Skeletal muscle cell (primary cell): ENCODE data around the gene TLE3.
A peak's percentile ranks its signal among the peaks of the same experiment; 100 is the strongest.
"Not testable (repeated sequence)": the region's sequence is repeated elsewhere in the genome, so short reads cannot be mapped to it uniquely, and the experiment has no call there.

Experiments used
- DNase-seq: peaks from one replicate; pipeline ENCODE4 v3.0.0-alpha.2; 2010; ENCODE audit warnings: low read depth
- H3K4me3 ChIP-seq: 2 replicates; pipeline ENCODE4 v1.5.1; 2011; ENCODE audit warnings: low read depth, mild to moderate bottlenecking, control low read depth, low read length, moderate library complexity

The TLE3 gene

DNA sequence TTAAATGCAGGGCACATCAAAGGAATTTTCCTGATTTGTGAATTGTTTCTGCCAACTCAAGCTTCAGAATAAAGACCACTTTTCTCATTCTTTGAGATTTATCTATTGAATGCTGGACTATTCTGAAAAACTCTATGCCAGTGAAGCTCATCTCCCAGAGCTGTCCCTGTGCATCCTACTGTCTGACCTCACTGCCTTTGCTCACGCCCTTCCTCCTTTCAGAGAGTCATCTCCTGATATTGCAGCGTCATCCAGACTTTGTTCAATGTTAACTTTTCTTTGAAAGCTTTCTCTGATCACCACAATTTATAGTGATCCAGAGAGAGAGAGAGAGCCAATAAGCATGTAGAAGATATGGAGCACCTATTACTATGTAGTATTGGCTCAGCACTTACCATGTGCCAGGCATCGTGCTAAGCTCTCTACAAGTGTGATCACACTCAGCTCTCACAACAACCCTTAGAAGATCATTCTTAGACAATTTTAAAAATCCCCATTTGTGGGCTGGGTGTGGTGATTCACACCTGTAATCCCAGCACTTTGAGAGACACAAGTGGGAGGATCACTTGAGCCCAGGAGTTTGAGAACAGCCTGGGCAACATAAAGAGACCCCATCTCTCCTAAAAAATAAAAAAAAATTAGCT lies 30.2 kb upstream of the TLE3 start:
- H3K4me3 ChIP-seq = no peak overlapping the region
- DNase-seq = no peak

DNA sequence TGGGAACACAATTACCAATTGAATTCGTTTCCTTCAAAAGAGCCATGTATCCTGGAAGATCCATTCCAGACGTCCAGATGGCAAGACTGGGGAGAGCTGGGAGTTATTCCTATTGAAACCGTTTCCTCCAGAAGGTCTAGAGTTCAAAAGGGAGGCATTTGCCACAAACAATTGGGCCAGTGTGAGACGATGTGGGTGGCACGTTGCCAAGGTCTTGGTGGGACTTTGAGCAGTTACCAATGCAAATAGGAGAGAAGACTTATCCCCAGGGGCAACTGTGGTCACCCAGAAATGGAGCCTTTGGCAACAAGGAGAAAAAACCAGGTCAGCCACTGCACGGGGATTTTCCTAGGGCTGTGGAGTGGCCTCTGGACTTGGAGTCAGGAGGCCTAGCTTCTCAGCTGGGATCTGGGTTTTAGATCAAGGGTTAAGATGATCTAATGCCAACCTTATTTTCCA lies 29.6 kb upstream of the TLE3 start:
- H3K4me3 ChIP-seq = no peak overlapping the region
- DNase-seq = no peak

DNA sequence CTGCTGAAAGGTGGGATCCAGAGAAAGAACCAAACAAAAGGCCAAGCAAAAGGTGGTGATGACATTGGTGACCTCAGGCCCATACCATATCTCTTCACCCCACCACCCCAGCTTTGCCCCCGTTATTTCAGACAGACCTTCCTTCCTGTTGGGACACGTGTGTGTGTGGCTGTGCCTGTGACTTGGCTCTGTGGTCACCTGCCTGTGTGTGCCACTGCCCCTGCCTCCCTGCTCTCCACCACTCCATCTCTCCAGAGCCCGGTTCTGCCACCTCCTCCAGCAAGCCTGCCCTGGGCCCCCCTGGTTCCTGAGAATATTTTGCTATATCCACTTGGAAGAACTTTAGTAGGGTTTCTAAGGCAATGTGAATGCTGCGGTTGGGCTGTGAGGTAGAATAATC lies 28.6 kb upstream of the TLE3 start:
- H3K4me3 ChIP-seq = no peak overlapping the region

DNA sequence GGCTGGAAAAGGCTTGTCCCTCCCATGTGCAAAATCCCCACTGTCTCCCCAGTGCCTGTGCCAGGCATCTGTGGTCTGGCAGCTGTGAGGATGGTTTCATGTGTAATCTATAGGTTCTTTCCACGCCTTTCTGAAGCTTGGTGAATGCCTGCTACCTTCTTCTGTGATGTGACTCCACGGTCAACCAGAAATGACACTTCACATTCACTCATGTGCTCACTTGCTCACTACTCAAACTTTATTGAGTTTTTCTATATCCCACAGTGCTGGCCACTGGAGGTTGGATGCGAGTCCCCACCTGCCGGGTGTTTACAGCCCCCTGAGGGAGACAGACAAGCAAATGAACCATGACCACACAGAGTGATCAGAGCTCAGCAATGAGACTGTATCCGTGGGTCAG lies 27.9 kb upstream of the TLE3 start:
- DNase-seq = no peak
- no peak overlapping the region for H3K4me3 ChIP-seq

More for the DNA sequence above, 28.6 kb upstream of the TLE3 start:
- no peak for DNase-seq

DNA sequence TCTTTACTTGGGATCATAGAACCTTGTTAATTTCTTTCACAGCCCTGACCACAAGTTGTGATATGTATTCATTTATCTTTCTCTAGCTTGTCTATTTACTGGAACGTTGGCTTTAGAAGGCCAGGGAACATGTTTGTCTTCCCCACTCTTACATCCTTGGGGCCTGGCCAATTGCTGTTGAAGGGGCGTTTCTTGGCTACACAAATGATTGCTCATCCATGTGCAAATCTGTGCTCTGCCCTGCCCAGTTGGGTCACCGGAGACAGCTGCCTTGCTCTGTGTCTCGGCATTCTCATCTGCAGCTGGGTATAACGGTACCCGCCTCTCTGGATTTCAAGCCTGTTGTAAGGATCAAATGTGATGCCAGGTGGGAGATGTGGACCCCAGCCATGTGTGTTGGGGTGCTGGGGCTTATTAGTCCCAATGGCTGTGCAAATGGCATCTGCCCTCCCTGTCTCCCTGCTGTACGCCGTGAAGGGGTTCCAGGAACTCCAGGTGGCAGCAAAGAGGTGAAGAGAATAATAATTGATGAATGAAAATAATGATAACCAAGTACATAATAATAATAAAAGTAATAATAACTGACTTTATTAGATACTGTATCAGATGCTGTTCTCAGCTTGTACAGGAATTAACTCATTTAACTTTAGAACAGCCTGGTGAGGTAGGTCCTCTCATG lies 24.0 kb upstream of the TLE3 start:
- no peak overlapping the region for H3K4me3 ChIP-seq
- DNase-seq = peak; percentile 81

DNA sequence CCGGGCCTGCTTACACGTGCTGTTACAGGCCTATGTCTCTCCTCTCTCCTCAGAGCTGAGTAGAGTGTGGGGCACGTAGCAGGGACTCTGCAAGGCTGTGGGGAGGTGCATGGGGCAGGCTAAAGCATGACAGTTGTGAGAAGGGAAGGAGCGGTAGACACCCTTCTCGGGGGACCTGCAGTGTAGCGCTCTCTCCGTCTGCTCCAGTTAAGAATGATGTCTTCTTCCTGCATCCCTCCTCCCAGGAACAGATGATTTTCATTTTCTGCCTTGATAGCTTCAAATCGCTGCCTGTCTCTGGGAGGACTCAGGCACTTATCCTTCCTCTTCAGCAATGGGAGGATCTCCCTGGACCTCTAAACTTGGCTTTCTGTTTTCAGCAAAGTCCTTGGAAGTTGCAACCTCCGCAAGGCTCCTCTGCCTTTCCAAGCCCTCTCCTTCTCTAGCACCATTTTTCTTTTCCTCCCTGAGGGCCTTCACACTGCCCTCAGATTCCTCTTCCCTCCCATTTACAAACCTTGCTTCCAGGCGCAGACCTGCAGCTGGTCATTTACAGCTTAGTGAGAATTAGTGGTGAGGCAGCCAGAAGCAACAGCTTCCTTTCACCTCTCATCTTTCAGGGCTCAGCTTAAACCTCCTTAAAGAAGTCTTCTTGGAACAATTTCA lies 23.4 kb upstream of the TLE3 start:
- H3K4me3 ChIP-seq = no peak overlapping the region

DNA sequence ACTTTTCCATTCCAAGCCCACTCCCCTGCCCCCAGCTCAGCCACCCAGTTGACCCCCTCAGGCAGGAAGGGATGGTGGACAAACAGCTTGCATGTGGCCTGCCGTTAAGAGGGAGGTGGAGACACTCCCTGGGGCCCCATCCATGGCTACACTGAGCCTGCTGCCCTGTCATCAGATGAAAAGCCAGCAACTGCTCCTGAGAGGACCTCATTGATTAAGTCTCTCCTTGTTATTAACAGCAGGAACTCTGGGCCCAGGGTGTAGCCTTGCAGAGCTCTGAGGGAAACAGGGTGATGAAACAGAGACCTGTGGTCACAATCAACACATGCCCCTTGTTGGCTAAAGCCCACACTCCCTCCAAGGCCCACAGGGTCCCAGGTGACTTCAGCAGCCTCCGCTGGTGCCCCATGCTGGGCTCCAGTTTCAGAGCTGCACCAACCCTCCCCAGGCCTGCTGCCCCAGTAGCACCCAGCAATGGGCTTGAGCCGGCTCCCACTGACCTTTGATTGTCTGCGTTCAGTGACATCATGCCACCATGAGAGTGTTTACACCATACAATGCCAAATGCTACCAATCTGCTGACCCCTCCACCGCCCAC lies 22.3 kb upstream of the TLE3 start:
- DNase-seq = no peak
- no peak overlapping the region for H3K4me3 ChIP-seq

More for the DNA sequence above, 23.4 kb upstream of the TLE3 start:
- DNase-seq = no peak

DNA sequence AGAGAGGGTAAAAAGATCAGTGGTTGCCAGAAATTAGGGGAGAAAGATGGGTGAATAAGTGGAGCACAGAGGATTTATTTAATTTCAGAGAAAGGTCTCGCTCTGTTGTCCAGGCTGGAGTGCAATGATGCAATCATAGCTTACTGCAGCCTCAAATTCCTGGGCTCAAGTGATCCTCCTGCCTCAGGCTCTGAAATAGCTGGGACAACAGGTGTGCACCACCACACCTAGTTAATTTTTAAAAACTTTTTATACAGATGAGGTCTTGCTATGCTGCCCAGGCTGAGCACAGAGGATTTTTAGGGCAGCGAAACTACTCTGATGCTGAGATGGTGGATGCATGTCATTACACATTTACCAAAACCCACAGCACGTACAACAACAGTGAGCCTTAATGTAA lies 20.9 kb upstream of the TLE3 start:
- DNase-seq = no peak
- no peak overlapping the region for H3K4me3 ChIP-seq

DNA sequence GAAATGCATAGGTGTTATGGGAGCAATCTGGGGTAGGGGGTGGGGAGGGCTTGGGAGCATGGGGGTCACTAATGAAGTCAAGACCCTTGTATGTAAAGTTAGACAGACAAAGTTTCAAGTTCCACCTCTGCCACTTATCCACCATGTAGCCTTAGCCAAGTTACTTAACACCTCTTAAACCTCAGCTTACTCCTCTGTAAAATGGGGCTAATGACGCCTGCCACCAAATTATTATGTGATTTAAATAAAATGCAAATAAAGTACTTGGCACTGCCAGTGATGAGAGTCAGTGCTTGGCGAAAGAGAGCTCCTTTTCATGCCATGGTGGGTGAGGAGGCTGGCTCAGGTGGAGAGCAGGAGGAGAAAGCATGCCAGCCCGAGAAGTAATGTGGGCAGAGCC lies 18.6 kb upstream of the TLE3 start:
- DNase-seq = no peak
- H3K4me3 ChIP-seq = no peak overlapping the region

DNA sequence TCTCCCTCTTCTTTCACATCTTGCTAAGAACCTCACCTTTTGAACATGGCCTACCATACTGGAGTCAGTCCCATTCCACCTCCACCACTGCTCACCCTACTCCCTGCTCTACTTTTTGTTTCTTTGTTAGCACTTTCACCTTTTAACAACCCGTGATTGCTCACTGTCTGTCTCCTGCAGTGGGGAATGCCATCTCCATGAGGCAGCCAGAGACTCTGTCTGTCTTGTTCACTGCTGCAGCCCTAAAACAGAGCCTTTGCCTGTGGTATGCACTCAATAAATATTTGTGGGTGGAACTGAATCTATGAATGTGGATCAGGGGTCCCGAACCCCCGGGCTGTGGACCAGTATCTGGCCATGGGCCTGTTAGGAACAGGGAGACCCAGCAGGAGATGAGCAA lies 16.5 kb upstream of the TLE3 start:
- no peak overlapping the region for H3K4me3 ChIP-seq
- no peak for DNase-seq

DNA sequence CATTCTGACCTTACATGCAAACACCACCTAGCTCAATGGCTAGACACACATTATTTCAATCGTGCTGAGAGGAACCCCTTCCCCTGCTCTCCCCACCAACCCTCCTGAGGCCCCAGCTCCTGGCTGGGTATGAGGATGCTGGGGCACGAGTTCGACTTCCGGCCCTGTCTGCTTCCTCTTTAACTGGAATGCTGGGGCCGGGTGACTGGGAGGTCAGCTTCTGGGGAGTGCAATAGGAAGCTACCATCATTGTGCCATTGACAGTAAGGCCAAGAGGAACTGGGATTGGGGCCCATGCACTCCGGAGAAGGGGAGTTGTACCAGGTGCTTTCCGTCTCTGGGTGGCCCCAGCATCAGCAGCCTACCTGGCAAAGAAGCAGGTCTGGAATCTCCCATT lies 15.6 kb upstream of the TLE3 start:
- H3K4me3 ChIP-seq = no peak overlapping the region
- no peak for DNase-seq

DNA sequence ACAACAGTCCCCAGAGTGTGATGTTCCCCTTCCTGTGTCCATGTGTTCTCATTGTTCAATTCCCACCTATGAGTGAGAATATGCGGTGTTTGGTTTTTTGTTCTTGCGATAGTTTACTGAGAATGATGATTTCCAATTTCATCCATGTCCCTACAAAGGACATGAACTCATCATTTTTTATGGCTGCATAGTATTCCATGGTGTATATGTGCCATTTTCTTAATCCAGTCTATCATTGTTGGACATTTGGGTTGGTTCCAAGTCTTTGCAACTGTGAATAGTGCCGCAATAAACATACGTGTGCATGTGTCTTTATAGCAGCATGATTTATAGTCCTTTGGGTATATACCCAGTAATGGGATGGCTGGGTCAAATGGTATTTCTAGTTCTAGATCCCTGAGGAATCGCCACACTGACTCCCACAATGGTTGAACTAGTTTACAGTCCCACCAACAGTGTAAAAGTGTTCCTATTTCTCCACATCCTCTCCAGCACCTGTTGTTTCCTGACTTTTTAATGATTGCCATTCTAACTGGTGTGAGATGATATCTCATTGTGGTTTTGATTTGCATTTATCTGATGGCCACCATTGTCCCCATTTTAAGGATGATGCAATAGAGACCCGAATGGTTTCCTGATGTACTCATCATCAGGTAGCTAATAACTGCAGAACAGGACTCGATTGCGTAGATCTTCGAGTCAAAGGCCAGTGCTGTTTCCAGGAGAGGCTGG lies 15.0 kb upstream of the TLE3 start:
- H3K4me3 ChIP-seq, DNase-seq: not testable (repeated sequence)

DNA sequence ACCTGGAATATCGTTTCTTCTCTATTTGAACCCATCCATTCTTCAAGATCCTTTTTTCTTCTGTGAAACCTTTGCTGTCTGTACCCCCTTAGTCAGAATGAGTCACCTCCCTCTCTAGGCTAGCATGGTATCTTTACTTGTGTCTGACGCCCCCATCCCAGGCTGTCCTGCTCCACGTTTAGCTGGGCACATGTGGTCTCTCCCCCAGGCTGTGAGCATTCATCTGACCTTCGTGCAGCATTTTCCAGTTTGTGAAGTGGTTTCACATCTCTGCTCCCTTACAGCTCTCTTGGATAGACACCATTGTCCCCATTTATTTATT lies 14.3 kb upstream of the TLE3 start:
- H3K4me3 ChIP-seq = peak overlapping the region; percentile 8
- DNase-seq = no peak

DNA sequence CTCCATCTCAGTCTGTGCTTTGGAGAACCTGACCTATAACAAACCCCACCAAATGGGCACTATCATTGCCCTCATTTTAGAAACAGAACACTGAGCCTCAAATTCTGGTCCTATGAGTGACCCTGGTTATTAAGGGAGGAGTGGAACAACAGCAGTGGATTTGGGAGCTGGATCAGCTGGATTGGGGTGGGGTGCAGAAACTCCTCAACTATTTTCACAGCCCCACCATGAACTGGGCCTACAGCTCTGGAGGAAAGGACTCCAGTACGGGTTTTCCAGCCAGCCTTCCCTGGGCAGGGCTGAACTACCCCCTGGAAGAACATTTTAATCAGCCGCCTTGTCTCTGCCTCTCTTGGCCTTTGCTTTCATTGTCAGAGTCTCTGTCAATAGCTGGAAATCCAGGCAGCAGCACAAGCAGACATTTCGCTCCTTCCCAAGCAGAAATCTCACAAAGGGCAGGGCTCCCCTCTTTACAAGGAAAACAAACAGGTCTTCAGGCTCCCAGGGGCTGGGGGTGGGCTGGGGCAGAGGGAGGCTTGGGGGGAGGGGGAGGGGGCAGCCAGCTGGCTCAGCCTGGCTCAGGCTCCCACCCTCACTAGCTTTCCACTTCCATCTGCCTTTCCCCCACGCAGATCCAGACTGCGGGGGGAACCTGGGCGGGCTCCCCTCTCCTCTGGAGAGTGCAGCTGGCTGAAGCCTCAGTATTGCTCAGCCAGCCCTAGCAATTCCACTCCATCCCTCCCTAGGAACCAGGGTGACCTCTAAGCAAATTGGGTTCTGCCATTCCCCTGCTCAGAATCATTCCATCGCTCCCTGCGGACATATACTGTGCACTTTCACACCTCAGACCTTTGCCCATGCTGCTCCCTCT lies 13.7 kb upstream of the TLE3 start:
- DNase-seq = peak; percentile 83
- H3K4me3 ChIP-seq = peak overlapping the region; percentile 8

DNA sequence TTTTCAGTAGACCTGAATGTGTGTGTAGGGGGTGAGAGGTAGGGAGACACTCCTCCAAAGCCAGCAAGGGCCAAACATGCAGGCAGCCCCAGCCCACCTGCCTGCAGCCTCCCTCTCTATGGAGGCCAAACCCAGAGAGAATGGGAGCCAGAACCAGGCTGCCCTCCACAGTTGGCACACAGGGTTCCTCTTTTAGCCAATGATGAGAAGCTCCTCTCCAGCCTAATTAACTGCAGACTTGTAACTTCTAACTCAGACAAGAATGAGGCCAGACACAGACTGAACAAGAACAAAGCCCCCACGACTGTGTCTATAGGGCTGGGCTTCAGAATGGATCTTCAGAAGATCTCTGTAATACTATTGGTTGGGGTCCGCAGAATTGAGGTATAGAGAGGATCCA lies 12.3 kb upstream of the TLE3 start:
- H3K4me3 ChIP-seq = no peak overlapping the region

DNA sequence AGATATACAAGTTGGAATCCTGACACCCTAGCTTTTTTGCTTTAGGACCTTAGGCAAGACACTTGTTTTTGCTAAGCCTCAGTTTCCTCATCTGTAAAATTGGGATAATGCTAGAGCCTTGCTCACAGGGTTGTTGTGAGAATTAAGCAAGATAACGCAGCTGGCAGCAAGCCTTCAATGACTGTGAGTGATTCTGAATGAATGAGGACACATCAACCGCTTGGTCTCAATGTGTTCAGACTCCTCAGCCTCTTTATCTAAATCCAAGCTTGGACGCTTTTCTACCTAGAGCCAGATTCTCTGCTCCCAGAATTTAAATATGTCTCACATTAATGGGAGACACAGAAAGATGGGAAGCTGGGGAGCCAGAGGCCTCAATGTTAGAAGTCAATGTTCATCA lies 11.8 kb upstream of the TLE3 start:
- no peak overlapping the region for H3K4me3 ChIP-seq

More for the DNA sequence above, 12.3 kb upstream of the TLE3 start:
- no peak for DNase-seq

DNA sequence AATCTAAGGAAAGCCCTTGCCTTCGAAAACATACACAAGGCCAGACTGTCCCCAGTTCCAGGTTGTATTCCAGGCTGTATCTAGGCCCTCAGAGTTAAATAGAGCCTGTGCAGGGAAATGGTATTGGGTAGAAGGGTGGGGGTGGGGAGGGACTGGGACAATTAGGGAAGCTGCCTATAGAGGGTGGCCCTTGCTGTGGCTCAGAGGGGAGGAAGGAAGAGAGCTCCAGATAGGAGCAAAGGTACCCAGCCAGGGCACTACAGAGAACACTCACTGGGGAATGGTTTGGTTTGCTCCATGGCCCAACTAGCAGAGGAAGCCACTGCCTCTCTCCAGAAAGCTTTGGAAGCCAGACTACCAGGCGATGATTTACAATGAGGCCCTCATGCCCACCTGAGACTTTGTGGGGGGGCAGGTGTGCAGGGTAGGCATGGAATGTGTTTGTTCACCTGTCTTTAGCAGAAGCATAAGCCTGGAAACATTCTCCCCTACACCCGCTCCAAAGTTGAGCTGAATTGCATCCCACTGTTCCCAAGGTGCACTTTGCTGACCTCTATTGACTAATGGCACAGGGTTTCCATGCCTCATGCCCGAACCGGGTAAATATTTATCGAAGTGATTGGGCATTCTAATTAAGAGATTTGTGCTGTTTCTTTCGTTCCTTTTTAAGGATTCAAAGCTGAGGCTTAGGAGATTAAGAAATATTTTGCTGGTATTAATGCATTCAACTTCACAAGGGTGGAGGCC lies 6.3 kb upstream of the TLE3 start:
- H3K4me3 ChIP-seq = no peak overlapping the region
- DNase-seq = no peak

More for the DNA sequence above, 11.8 kb upstream of the TLE3 start:
- DNase-seq = no peak

DNA sequence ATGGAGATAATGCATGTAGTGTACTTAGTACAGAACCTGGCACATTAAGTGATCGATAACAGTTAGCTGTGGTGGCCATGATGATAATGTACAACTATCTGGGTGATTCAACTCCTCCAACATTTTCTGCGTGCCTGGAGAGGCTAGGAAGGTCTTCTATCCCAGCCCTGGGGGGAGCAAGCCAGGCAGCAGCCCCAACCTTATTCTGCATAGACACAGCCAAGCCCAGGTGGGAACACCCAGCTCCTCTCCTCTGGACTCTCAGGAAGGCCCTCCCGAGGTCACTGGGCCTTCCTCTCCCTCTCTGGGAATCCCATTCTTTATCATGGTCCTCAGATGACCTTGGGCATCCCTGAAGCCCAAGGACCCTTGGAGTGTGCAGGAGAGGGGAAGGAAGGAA lies 5.1 kb upstream of the TLE3 start:
- DNase-seq = no peak
- no peak overlapping the region for H3K4me3 ChIP-seq
